DMS153 (cell line): ENCODE measurements around the gene MSS51.
"Not testable (repeated sequence)": the region's sequence is repeated elsewhere in the genome, so short reads cannot be mapped to it uniquely, and the experiment has no call there.

Experiments
- DNase-seq: peaks from one replicate; lab custom pipeline; 2025; lab: John Stamatoyannopoulos, UW

MSS51 gene

DNA sequence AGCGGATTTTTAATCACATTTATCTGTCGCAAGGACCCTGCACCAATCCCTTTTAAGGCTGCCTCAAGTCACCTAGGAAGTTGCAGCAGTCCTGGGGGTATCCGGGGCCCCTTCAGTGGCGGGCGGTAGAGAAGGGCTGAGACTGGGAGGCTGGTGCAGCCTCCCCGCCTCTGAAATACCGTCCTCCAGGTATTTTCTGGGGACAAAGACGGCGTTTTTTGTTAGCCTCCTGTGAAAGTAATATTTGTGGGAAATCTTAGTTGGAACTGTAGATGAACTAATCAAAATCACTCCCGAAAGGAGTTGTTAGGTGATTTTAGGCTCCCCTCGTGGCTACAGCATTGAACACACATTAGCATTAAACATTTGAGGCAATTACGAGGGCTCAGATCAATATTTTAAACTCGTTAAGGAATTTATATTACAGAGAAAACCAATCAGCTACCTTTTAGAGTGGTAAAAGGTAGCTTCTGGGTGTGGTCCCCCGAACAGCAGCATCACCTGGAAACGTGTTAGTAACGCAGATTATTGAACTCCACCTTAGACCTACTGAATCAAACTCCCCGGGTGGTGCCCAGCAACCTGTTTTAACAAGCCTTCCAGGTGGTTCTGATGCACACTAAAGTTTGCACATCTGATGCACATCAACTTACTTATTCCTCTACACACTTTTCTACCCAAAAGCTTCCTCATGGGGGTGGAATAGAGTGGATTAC, 19.0 kb downstream of the MSS51 start:
- no peak for DNase-seq

DNA sequence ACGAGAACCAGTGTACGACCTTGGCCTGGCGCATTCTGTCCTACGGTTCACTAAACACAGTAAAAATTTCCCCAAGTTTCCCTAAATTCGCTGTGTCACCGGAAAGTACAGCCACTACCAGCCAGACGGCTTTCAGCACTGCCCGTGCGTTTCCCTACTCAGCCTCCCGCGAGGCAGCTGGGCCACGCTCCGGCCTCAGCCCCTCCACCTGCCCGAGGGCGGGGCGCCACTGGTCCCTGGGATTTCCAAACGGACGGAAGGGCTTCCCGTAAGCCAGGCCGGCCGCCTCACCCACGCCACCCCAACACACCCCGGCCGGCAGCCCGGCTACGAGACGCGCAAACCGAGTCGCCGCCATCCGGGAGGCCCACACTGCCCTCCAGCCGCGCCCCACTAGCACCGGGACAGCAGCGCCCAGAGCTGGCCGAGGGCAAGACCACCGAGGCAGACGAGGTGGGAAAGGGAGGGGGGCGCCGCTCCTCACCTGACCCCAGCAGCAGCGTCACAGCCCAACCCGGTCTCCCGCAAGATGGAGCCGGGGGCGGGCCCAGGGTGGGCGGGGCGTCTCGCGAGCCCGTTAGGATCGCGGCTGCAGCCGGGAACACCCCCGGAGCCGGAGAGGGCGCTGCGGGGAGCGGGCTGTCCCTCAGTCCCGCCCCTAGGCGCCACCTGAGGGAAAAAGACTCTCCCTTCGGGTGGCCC, 19.7 kb downstream of the MSS51 start, which contains the start of gene ANXA7:
Gene ANXA7 (minus strand): TSS at position 531 of the 702 bp plus-strand sequence. CDS start 13,202 bp downstream, outside the sequence.
- peak; percentile 74 for DNase-seq

DNA sequence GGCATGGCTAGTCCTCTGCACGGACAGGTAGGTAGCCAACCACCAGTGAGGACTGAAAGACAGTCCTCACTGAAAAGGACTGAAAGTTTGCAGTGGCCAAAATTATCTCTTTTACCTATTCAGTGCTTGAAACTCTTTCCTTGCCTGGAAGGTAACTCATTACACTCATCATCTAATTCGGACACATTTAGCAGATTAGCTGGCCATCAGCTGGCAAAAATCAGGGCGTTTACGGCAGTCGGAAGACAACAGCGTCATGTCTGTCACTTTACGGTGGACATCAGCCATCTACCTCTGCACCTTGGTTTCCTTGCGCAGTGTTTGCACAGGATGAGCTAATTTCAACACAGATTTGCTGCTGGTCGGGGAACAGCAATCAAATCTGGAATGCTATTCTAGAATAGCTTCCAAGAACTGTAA, 20.2 kb downstream of the MSS51 start:
- DNase-seq: peak; percentile 29

DNA sequence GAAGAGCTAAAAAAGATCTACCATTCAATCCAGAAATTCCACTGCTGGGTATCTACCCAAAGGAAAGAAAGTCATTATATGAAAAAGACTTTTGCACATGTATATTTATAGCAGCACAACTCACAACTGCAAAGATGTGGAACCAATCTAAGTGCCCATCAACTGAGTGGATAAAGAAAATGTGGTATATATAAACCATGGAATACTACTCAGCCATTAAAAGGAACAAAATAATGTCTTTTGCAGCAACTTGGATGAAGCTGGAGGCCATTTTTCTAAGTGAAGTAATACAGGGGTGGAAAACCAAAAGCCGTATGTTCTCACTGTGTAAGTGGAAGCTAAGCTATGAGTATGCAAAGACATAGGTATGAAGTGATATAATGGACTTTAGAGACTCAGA, 22.5 kb downstream of the MSS51 start:
- no peak for DNase-seq

DNA sequence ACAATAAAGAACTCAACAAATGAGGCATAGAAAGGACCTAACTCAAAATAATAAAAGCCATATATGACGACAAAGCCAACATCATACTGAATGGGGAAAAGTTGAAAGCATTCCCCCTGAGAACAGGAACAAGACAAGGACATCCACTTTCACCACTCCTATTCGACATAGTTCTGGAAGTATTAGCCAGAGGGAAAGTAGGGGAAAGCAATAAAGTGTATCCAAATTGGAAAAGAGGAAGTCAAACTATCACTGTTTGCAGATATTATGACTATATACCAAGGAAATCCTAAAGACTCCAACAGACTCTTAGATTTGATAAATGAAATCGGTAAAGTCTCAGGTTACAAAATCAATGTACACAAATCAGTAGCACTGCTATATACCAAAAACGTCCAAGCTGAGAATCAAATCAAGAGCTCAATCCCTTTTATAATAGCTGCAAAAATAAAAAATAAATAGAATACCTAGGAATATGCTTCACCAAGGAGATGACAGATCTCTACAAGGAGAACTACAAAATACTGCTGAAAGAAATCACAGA, 24.3 kb downstream of the MSS51 start:
- DNase-seq: no peak

DNA sequence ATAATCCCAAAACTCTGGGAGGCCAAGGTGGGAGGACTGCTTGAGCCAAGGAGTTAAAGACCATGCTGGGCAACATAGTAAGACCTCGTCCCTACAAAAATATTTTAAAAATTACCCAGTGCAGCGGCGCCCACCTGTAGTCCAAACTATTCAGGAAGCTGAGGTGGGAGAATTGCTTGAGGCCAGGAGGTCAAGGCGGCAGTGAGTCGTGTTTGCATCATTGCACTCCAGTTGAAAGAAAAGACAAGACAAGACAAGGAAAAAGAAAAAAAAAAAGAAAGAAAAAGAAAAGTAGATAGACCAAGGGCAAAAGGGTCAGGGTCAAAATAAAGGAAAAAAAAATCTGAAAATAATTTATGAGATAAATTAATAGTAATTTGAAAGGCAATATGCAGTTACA, 25.3 kb downstream of the MSS51 start:
- no peak for DNase-seq

DNA sequence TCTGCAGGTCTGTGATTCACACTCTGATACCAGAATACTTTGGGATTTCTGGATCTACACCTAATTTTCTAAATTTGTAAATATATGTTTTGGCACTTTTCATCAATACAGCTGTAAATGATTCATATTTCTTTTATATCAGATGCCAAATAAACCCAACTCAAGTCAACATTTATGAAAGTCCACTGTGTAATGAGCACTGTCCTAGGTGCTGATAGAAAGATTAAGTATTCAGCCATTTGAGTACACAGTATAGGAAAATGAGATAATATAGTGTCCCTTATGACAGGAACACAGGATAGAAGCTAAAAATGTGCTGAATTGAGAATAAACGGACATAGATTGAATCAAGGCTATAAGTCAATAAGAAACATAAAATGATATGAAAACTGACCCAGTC, 25.9 kb downstream of the MSS51 start:
- DNase-seq: no peak

DNA sequence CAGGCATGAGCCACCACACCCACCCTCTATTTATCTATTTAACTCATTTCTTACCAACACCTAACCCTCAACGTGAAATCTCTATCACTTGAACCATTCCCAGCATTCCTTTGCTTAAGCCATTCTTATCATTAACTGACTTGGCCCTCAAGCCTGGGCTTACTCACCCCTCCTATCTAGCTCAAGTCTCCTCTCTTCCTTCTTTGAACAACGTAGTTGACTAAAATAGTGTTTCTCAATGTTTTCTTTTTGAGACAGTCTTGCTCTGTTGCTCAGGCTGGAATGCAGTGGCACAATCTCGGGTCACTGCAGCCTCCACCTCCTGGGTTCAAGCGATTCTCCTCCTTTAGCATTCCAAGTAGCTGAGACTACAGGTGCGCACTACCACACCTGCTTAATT, 26.5 kb downstream of the MSS51 start:
- DNase-seq: no peak

DNA sequence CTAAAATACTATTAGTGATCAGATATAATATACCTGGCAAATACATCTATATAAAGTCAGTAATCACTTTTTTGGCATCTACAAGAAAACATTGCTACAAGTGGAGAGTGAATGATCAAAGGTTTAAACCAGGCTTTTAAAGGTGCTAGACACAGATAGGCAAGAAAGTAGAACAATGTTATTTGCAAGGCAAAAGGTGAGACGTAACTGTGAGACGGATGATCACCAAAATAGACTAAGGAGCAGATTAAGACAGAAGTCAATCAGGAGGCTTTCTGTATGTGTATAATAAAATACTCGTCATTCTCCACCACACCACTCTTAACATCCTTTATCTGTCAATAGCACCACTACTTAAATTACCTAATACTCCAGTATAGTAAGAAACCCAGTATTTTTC, 27.8 kb downstream of the MSS51 start:
- no peak for DNase-seq

DNA sequence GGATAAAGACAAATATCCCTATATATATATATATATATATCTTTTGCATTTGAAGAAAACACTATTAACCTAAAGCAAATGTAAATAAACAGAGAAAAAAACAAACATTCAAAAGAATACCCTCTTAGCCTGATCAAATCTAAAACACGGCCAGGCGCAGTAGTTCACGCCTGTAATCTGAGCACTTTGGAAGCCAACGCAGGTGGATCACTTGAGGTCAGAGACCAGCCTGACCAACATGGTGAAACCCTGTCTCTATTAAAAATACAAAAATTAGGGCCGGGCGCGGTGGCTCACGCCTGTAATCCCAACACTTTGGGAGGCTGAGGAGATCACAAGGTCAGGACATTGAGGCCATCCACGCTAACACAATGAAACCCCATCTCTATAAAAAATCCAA, 28.7 kb downstream of the MSS51 start:
- DNase-seq: no peak

DNA sequence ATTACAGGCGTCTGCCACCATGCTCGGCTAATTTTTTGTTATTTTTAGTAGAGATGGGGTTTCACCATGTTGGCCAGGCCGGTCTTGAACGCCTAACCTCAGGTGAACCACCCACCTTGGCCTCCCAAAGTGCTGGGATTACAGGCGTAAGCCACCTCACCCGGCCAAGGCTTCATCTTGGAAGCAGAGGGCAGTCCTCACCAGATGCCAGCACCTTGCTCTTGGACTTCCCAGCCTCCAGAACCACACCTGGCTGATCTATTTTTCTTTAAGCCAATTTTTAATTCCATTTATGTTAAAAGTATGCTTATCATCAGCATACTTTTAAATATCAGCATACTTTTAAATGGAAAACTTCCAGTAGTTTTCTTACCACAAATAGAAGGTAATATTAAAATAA, 31.7 kb downstream of the MSS51 start:
- DNase-seq: no peak

DNA sequence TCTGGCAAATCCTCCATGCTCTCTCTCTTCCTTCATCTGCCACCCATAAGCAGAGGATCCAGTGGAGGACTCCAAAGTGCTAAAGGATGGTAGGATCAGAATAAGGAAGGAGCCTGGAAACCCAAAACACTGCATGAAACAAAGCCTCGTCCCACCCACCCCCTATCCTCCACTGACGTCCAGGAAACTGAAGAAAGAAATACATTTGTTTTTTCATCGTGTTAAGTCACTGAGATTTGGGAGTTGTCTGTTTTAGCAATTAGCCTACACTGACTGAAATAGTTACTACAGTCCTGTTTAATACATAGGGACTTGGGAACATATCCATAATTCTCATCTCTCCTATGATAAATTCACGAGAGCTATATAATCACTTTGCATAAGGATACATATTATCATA, 34.3 kb downstream of the MSS51 start:
- DNase-seq: no peak

DNA sequence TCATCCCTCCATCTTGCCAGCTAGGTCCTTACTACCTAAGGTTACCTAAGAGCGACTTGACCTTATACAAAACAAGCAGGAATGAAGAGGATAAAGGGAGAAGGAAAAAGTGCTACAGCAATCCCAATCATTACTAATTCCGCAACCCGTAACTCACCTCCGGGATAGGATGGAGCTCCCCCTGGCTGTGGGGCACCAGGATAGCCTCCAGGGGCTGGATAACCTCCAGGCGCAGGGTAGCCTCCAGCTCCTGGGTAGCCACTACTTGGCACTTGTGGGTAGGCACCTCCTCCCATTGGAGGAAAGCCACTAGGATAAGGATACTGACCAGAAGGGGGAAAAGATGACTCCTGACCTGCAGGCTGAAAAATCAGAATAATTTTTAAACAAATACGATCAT, 35.3 kb downstream of the MSS51 start:
- no peak for DNase-seq

DNA sequence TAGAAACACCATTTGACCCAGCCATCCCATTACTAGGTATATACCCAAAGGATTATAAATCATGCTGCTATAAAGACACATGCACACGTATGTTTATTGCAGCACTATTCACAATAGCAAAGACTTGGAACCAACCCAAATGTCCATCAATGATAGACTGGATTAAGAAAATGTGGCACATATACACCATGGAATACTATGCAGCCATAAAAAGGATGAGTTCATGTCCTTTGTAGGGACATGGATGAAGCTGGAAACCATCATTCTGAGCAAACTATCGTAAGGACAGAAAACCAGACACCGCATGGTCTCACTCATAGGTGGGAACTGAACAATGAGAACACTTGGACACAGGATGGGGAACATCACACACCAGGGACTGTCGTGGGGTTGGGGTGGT, 39.0 kb downstream of the MSS51 start:
- DNase-seq: not testable (repeated sequence)

DNA sequence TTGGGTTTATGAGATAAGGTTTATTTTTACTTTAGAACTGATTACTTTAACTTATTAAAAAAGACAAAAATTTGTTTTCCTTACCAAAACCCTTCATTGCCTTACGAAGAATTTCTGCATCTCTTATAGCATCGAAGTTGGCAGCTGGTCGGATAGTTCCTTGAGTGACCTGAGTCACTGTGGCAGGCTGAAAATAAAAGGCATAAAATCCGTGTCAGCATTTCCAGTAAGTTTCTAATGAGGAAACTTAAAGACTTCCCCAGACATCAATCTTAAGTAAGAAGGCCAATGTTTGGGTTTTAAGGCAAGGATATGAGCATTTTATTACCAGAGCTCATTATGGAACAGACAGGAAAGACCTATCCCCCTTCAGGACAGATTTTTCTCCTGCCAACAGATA, 45.1 kb downstream of the MSS51 start:
- DNase-seq: no peak

DNA sequence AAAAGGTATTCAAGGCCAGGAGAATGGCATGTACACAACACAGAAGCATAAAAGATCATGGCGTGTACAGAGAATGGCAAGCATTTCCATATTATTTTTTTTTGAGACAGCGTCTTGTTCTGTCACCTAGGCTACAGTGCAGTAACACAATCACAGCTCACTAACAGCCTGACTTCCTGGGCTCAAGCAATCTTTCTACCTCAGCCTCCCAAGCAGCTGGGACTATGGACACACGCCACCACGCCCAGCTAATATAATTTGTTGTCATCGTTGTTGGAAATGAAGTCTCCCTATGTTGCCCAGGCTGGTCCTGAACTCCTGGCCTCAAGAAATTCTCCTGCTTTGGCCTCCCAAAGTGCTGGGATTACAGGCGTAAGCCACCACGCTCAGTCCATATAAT, 46.8 kb downstream of the MSS51 start:
- DNase-seq: no peak

DNA sequence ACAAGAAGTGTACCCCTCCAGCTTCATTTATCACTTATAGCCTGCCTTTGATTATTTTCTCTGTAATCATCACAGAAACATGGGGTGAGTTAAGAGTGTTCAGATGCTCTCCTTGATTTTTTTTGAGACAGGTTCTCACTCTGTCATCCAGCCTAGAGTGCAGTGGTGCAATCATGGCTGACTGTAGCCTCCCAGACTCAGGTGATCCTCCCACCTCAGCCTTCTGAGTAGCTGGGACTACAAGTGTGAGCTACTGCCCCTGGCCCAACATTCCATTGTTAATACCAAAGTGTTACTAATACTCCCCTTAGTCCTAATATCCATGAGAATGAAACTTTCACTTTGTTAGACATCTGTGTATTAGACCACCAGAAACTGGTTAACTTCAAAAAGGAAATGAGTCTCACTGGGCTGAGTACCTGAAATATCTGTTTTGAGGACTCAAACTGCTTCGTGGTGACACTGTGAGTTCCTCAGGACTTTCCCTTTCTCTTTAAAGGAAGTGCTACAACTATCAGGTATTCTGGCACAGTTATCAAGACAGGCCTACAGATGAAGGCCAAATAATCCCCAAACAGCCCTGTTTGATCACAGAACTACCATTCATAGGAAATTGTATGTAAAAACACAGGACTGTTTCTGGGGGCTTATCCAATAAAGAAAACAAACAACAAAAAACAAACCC, 54.2 kb downstream of the MSS51 start:
- DNase-seq: no peak

DNA sequence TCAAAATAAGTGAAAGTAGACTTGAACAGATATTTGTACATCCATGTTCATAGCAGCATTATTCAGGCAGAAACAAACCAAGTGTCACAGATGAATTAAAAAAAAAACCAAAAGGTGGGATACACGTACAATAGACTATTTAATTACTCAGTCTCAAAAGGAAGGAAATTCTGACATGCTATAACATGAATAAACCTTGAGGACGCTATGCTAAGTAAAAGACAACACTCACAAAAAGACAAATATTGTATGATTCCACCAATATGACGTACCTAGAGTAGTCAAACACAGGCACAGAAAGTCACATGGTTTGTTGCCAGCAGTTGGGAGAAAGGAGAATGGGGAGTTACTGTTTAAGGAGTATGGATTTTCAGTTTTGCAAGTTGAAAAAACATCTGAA, 56.7 kb downstream of the MSS51 start:
- DNase-seq: no peak
